Keratinocyte (primary cell): Measurements from ENCODE around the gene ZNF462.

Experiments used
- CTCF ChIP-seq, 3 experiments: IDR thresholded peaks in 1 of 3; conservative IDR thresholded peaks in 1 of 3; optimal IDR thresholded peaks in 1 of 3; 2 replicates in 2 of 3; 3 replicates in 1 of 3; pipeline versions ENCODE3 to v1.5.1; 2011; ENCODE audit warnings: low read length in 3 of 3, mild to moderate bottlenecking in 3 of 3, moderate library complexity in 2 of 3, control low read depth in 1 of 3, inconsistent platforms in 1 of 3; ENCODE audit not compliant: insufficient read depth in 2 of 3; ENCODE audit errors: extremely low read depth in 1 of 3
- EZH2 ChIP-seq: IDR thresholded peaks from one replicate; pipeline ENCODE4 v1.6.1; 2012; ENCODE audit warnings: inconsistent platforms, mild to moderate bottlenecking, low read length, moderate library complexity

DNA sequence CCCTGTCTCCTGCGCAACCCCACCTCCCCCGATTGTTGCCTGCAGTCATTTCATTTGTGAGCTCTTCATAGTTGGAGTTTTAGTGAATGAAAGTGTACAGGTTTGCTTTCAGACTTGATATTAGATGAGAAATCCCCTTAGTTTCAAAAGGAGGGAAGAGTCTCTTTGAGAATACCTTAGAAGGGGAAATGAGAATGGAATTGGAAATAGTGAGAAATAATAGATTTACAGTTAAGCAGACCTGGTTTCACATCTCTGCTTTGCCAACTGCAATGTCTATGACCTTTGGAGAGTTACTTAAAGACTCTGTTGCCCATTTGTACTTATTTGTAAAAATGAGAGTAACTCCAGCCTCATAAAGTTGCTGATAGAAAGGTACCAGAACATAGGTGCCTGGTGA, 120.4 kb downstream of the ZNF462 start:
- TF ChIP-seq CTCF (optimal IDR thresholded peaks at IDR 0.05 in 1 of 3, IDR thresholded peaks at IDR 0.05 in 1 of 3, conservative IDR thresholded peaks at IDR 0.05 in 1 of 3; ENCODE audit: extremely low read depth in 1 of 3, insufficient read depth in 2 of 3, low read length in 3 of 3), result no peak
- TF ChIP-seq EZH2, result no peak
